Measurements from ENCODE around the gene GNAS. TPM values are rescaled to one million over a fixed set of nuclear protein-coding genes. Genes with fewer than 3 reads are reported as not detected.
A peak's percentile ranks its signal among the peaks of the same experiment; 100 is the strongest.

GNAS gene
- total RNA-seq, 1 donor from 2014 or later: 744 TPM

- Histone ChIP-seq H3K27ac (no peak overlapping the region), H3K9me3 (no peaks in the 10 kb centered on the region), H3K36me3 (no peaks in the 10 kb centered on the region), H3K4me1 (peaks cover 25% of the 10 kb centered on the region), H3K27me3 (ENCODE audit: low read depth) (peaks cover 90% of the 10 kb centered on the region), H3K4me3 (peak overlapping the region; percentile 27)
- TF ChIP-seq, protein P1, sequence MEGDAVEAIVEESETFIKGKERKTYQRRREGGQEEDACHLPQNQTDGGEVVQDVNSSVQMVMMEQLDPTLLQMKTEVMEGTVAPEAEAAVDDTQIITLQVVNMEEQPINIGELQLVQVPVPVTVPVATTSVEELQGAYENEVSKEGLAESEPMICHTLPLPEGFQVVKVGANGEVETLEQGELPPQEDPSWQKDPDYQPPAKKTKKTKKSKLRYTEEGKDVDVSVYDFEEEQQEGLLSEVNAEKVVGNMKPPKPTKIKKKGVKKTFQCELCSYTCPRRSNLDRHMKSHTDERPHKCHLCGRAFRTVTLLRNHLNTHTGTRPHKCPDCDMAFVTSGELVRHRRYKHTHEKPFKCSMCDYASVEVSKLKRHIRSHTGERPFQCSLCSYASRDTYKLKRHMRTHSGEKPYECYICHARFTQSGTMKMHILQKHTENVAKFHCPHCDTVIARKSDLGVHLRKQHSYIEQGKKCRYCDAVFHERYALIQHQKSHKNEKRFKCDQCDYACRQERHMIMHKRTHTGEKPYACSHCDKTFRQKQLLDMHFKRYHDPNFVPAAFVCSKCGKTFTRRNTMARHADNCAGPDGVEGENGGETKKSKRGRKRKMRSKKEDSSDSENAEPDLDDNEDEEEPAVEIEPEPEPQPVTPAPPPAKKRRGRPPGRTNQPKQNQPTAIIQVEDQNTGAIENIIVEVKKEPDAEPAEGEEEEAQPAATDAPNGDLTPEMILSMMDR (IDR thresholded peaks at IDR 0.05): no peak
- ATAC-seq: no peak
- intact Hi-C loops (cut with DNase I): no loop called here
- DNase-seq: no peak
Observed at GRCh38 chr20:58854638-58855471, 2.3 kb downstream of the GNAS start.

DNA sequence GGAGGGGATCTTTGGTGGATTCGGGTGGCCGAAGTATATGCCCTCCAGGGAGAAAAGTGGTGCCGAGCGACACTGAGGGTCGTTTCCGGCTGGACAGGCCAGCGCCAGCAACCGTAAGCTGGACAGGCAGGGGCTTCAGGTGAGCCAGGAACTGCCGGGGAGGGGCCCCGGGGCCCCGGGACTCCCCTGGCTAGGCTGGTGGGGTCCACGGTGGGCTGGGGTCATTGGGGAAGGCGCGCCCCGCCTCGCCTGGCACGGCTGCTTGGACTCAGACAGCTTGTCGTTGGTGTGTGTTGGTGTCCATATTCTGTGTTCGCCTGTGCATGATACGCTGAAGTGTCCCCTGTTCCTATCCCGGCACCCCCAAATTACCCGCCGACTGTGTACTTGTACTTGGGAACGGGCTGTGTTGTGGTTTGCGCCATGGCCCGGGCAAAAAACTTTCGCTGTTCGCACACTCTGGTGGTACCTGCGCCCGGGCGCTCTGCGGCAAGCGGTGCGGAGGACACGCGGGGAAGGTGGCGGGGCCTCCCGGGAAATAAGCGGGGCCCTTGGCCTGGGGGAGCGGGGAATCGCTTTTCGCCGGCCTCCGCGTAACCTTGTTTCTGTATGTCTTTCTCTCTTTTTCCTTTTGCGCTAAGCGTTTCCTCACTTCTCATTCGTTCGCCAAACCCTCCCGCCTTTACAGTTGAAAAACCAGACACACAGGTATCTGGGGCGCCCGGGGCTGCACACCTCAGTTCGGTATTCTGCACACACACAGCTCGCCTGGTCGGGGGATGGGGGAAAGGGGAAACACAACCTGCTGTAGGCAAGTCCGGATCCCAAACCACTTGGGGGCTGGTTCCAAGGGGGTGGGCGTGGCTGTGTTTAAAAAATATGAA lies 3.2 kb downstream of the GNAS start:
- H3K27ac ChIP-seq: no peak overlapping the region
- ATAC-seq: no peak
- H3K9me3 ChIP-seq: no peaks in the 10 kb centered on the region
- TF ChIP-seq, protein P1 (IDR thresholded peaks at IDR 0.05): no peak
- intact Hi-C loops (cut with DNase I): no loop called here
- H3K4me3 ChIP-seq: no peak overlapping the region
- no peaks in the 10 kb centered on the region for H3K36me3 ChIP-seq
- peaks cover 25% of the 10 kb centered on the region for H3K4me1 ChIP-seq
- DNase-seq: no peak
- H3K27me3 ChIP-seq (ENCODE audit: low read depth): peaks cover 83% of the 10 kb centered on the region

DNA sequence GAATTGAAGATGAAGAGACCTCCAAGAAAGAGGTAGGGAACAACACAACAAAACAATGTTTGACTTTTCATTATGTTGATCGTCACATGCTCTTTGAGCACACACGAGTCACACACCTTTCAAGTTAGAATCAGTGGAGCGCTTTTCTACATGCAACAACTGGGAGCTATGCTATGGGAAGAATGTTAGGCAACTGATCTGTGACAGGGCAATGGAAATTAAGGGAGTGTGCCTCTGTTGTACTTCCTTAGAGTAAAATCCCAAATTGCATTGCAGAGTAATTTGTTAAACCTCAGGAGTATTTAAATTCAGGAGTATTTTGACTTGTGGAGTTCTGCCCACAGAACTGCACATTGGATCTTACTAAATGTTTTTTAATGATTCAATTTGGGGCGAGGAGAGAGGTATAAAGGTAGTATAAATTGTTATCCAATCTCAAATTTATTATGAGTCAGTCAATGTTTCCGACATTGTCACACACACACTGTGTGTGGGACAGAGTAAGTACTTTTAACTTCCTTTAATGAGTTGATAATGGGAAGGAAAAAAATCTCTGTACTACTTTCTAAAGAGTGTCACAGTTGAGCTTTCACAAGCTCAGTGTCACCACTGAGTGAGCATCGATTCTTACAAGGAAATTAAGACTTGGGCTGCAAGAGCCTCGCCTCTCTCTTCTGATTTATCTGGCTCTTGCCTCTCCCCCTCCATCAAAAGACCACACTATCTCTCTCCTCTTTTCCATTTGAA lies 10.7 kb downstream of the GNAS start:
- ATAC-seq (no peak), DNase-seq (no peak)
- Histone ChIP-seq H3K36me3 (no peaks in the 10 kb centered on the region), H3K4me3 (no peak overlapping the region), H3K9me3 (no peaks in the 10 kb centered on the region), H3K27ac (no peak overlapping the region), H3K4me1 (no peaks in the 10 kb centered on the region), H3K27me3 (ENCODE audit: low read depth) (peaks cover 17% of the 10 kb centered on the region)
- TF ChIP-seq, protein P1 (IDR thresholded peaks at IDR 0.05): no peak
- intact Hi-C loops (cut with DNase I): no loop called here

DNA sequence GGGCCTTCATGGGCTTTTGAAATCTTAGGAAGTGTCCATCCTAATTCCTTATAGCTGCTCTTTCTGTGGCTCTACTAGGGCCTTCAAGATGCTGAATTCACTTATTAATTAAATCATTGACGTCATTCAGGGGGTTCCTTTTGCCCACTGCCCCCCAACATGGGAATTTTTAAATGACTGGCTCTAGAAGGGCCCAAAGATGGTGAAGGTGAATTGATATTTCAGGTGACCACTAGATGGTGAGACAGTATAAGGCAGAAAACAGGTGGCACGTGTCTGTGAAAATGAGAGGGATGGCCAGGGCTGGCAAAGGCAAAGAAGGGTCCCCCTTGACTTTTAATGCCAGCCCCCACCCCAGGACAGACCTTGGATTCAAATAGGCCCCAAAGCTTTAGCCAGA lies 11.8 kb downstream of the GNAS start:
- no peaks in the 10 kb centered on the region for H3K36me3 ChIP-seq
- no peak overlapping the region for H3K4me3 ChIP-seq
- intact Hi-C loops (cut with DNase I): no loop called here
- no peak for ATAC-seq
- no peak overlapping the region for H3K27ac ChIP-seq
- TF ChIP-seq, protein P1 (IDR thresholded peaks at IDR 0.05): no peak
- no peaks in the 10 kb centered on the region for H3K9me3 ChIP-seq
- H3K27me3 ChIP-seq (ENCODE audit: low read depth): peaks cover 5% of the 10 kb centered on the region
- DNase-seq: no peak
- no peaks in the 10 kb centered on the region for H3K4me1 ChIP-seq

DNA sequence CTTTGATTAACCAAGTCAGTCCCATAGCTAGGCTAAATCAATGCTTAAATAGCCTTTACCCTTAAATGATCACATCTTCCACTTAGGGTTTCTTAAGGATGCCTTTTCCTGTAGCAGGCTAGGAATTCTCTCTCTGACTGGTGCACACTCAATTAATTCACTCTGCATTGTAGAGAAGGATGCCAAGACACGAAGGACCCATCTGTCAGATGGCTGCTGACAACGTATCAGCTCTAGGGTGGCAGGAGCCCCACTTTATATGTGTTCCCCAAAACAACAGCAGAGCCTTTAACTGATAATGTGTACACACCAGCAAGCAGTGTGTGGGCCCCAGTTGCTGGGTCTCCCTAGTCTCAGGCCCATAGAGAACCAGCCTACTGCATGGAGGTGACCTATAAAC lies 13.3 kb downstream of the GNAS start:
- TF ChIP-seq, protein P1 (IDR thresholded peaks at IDR 0.05): no peak
- Histone ChIP-seq H3K27ac (no peak overlapping the region), H3K27me3 (ENCODE audit: low read depth) (peaks cover 4% of the 10 kb centered on the region), H3K4me1 (no peaks in the 10 kb centered on the region), H3K4me3 (no peak overlapping the region), H3K9me3 (no peaks in the 10 kb centered on the region), H3K36me3 (no peaks in the 10 kb centered on the region)
- DNase-seq (no peak), ATAC-seq (no peak)
- intact Hi-C loops (cut with DNase I): no loop called here

Data from lower lobe of right lung (tissue), 2 donors.